ENCODE results near the gene ANKRD10. TPM values are rescaled to one million over a fixed set of nuclear protein-coding genes. Genes with fewer than 3 reads are reported as not detected.

The ANKRD10 gene
- total RNA-seq, 1 experiment from 2014 or later = 219 TPM

DNA sequence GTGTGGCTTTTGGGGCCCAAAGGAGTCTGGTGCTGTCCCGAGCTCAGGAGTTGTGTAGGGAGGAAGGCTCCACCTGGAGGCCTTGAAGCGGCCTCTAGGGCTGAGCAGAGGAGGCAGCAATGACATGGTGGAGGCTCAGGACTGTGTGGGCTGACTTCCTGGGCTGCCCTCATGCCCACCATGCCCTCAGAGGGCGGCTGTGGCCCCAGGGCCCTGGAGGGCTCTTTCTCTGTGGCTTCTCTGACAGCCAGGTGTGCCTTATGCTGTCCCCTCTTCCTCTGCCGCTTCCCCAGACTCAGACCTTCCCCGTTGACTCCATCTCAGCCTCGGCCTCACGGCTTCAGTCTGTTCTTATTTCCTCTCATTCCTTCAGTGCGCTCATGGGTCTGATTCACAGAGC lies 35.5 kb upstream of the ANKRD10 start:
- no peak overlapping the region for H3K27ac Mint-ChIP-seq
- no peaks in the 10 kb centered on the region for H3K4me1 Mint-ChIP-seq
- no peaks in the 10 kb centered on the region for H3K36me3 Mint-ChIP-seq
- TF ChIP-seq JUN (CRISPR knock-in tag; IDR thresholded peaks at IDR 0.05) = no peak
- no peak for TF ChIP-seq NR2C2 (CRISPR knock-in tag; IDR thresholded peaks at IDR 0.05)
- TF ChIP-seq SP1 (CRISPR knock-in tag; conservative IDR thresholded peaks at IDR 0.05) = no peak
- TF ChIP-seq GRHL2 (CRISPR knock-in tag; IDR thresholded peaks at IDR 0.05; ENCODE audit: insufficient replicate concordance, severe bottlenecking) = no peak
- no peak for TF ChIP-seq MLX (CRISPR knock-in tag; IDR thresholded peaks at IDR 0.05)
- TF ChIP-seq, protein P1, sequence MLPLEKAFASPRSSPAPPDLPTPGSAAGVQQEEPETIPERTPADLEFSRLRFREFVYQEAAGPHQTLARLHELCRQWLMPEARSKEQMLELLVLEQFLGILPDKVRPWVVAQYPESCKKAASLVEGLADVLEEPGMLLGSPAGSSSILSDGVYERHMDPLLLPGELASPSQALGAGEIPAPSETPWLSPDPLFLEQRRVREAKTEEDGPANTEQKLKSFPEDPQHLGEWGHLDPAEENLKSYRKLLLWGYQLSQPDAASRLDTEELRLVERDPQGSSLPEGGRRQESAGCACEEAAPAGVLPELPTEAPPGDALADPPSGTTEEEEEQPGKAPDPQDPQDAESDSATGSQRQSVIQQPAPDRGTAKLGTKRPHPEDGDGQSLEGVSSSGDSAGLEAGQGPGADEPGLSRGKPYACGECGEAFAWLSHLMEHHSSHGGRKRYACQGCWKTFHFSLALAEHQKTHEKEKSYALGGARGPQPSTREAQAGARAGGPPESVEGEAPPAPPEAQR (CRISPR knock-in tag; IDR thresholded peaks at IDR 0.05) = no peak
- no peak for TF ChIP-seq ATF6 (CRISPR knock-in tag; IDR thresholded peaks at IDR 0.05)
- no peak for TF ChIP-seq CTCF (IDR thresholded peaks at IDR 0.05)
- TF ChIP-seq ZNF263 (CRISPR knock-in tag; IDR thresholded peaks at IDR 0.05; ENCODE audit: low read depth) = no peak
- no peak for TF ChIP-seq ZMAT4 (CRISPR knock-in tag; IDR thresholded peaks at IDR 0.05)
- TF ChIP-seq IRF1 (CRISPR knock-in tag; IDR thresholded peaks at IDR 0.05) = no peak
- TF ChIP-seq USF1 (CRISPR knock-in tag; IDR thresholded peaks at IDR 0.05) = no peak
- TF ChIP-seq TCF7 (CRISPR knock-in tag; IDR thresholded peaks at IDR 0.05; ENCODE audit: low read depth) = no peak
- no peak for TF ChIP-seq ESRRA (CRISPR knock-in tag; IDR thresholded peaks at IDR 0.05; ENCODE audit: borderline replicate concordance)
- no peaks in the 10 kb centered on the region for H3K9me3 Mint-ChIP-seq
- no peak for ATAC-seq
- no peak overlapping the region for H3K4me3 Mint-ChIP-seq
- DNase-seq (ENCODE audit: low spot score) = no peak
- CTCF ChIA-PET = interaction anchor here (1.9 kb wide), 1 partner anchor 117 kb away, joined by 7 read pairs; no protein-coding TSS in a partner anchor
- no peaks in the 10 kb centered on the region; the same call in 1 of the 2 replicates for H3K27me3 Mint-ChIP-seq (ENCODE audit: low read depth)
- POLR2A ChIA-PET = no interaction called here

DNA sequence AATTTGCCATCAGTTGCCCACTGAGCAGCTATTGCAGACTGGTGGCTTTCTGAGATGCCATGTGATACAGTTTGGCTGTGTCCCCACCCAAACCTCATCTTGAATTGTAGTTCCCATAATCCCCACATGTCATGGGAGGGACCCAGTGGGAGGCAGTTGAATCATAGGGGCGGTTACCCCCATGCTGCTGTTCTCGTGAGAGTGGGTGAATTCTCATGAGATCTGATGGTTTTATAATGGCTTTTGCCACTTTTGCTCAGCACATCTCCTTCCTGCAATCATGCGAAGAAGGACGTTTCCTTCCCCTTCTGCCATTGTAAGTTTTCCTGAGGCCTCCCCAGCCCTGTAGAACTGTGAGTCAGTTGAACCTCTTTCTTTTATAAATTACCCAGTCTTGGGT lies 34.8 kb upstream of the ANKRD10 start:
- ATAC-seq (no peak), DNase-seq (ENCODE audit: low spot score) (no peak)
- TF ChIP-seq E2F4 (CRISPR knock-in tag; IDR thresholded peaks at IDR 0.05; ENCODE audit: borderline replicate concordance, low read depth) = no peak
- no peaks in the 10 kb centered on the region for H3K4me1 Mint-ChIP-seq
- H3K27me3 Mint-ChIP-seq (ENCODE audit: low read depth) = no peaks in the 10 kb centered on the region; the same call in 1 of the 2 replicates
- no peaks in the 10 kb centered on the region for H3K36me3 Mint-ChIP-seq
- ChIA-PET CTCF (no interaction called here), POLR2A (no interaction called here)
- no peaks in the 10 kb centered on the region for H3K9me3 Mint-ChIP-seq
- no peak overlapping the region for H3K4me3 Mint-ChIP-seq
- no peak overlapping the region for H3K27ac Mint-ChIP-seq
